ENCODE results near the gene CRISP1. TPM values are rescaled to one million over a fixed set of nuclear protein-coding genes. Genes with fewer than 3 reads are reported as not detected.

Gene CRISP1
- total and polyA plus RNA-seq, 2 of the 4 experiments (the other 2 are of a cell fraction), result not detected

DNA sequence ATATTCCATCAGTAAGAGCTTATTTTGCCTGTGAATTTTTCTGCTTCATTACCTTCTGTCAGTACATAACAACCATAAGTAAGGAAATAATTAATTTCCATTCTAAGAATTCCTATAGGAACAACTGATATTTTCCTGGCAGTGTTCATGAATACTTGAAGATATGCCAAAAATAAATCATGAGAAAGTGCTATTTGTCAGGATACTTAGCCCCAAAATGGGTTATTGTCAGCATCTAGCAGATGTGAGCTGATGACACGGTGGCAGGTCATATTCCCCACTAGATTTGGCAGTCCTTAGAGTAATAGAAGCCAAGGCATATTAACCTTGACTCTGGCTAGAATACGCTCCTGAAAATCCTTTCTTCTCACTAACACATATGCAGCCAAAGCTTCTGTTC is 43.2 kb upstream of the CRISP1 start:
- dilution Hi-C loops (cut with HindIII; ENCODE audit: low sequenced_read_pairs, unreplicated experiment), result no loop called here
- Histone ChIP-seq H2AK5ac (ENCODE audit: low read depth, low read length) (no peak overlapping the region), H3K23ac (ENCODE audit: low read depth, low read length) (no peak overlapping the region), H2BK20ac (ENCODE audit: low read depth, low read length) (no peak overlapping the region), H4K20me1 (ENCODE audit: insufficient read depth, low read length) (no peaks in the 10 kb centered on the region), H3K14ac (replicated peaks; ENCODE audit: low read depth, low read length) (no peak overlapping the region), H2BK120ac (ENCODE audit: low read depth, low read length) (no peak overlapping the region), H3K4me2 (ENCODE audit: low read depth, low read length) (no peak overlapping the region), H3K56ac (ENCODE audit: extremely low read depth, insufficient read depth, low read length) (no peak overlapping the region), H3K4ac (ENCODE audit: low read depth, low read length) (no peak overlapping the region), H4K8ac (ENCODE audit: low read depth in 2 of 2, low read length in 2 of 2) (no peak overlapping the region), H4K91ac (ENCODE audit: insufficient read depth, low read depth, low read length) (no peak overlapping the region), H3K9me3 (ENCODE audit: control insufficient read depth, insufficient read depth, low read length) (no peaks in the 10 kb centered on the region), H3K4me1 (ENCODE audit: control insufficient read depth, insufficient read depth, low read length) (no peaks in the 10 kb centered on the region), H3K4me3 (ENCODE audit: insufficient read depth, low read depth, low read length) (no peak overlapping the region), H3K27ac (ENCODE audit: insufficient read depth, low read length) (no peak overlapping the region), H4K5ac (ENCODE audit: low read depth, low read length) (no peak overlapping the region), H2BK15ac (ENCODE audit: low read depth, low read length) (no peak overlapping the region), H2AFZ (replicated peaks; ENCODE audit: low read length, poor library complexity) (no peak overlapping the region), H2BK5ac (ENCODE audit: low read depth, low read length, poor library complexity, severe bottlenecking) (no peak overlapping the region), H3K36me3 (ENCODE audit: control insufficient read depth, insufficient read depth, low read length) (no peaks in the 10 kb centered on the region), H3K9ac (ENCODE audit: low read depth, low read length) (no peak overlapping the region), H3K79me1 (ENCODE audit: low read depth in 1 of 2, low read length in 2 of 2) (no peaks in the 10 kb centered on the region), H2AK9ac (replicated peaks; ENCODE audit: low read depth, low read length, poor library complexity) (no peak overlapping the region), H3K9me1 (ENCODE audit: insufficient read depth, low read length) (no peaks in the 10 kb centered on the region), H3K18ac (ENCODE audit: low read depth, low read length) (no peak overlapping the region), H3K27me3 (ENCODE audit: control insufficient read depth, insufficient read depth, low read length) (no peaks in the 10 kb centered on the region)
- no TSS peak for BruUV-seq (replicated peaks)
- ATAC-seq (ENCODE audit: low read depth) (no peak), DNase-seq (no peak)
- ChIA-PET POLR2A (ENCODE audit: unreplicated experiment) (no interaction called here), CTCF (no interaction called here)
- no CpG with 5 or more reads among the region's 2 CpGs for WGBS, 2 experiments (ENCODE audit: extremely low coverage in 2 of 2, insufficient read length in 1 of 2)
- intact Hi-C loops (cut with micrococcal nuclease), result no loop called here
- in situ Hi-C loops (cut with MboI; ENCODE audit: low sequenced_read_pairs), result no loop called here
- TF ChIP-seq POLR2A (IDR thresholded peaks at IDR 0.05; ENCODE audit: low read depth, low read length), result no peak
- no peak for TF ChIP-seq MAFK (IDR thresholded peaks at IDR 0.05; ENCODE audit: low read depth, low read length)
- TF ChIP-seq FOS (IDR thresholded peaks at IDR 0.05; ENCODE audit: low read depth, low read length), result no peak
- TF ChIP-seq, protein P1, sequence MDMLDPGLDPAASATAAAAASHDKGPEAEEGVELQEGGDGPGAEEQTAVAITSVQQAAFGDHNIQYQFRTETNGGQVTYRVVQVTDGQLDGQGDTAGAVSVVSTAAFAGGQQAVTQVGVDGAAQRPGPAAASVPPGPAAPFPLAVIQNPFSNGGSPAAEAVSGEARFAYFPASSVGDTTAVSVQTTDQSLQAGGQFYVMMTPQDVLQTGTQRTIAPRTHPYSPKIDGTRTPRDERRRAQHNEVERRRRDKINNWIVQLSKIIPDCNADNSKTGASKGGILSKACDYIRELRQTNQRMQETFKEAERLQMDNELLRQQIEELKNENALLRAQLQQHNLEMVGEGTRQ (IDR thresholded peaks at IDR 0.05; ENCODE audit: low read depth, low read length), result no peak
- no peak for TF ChIP-seq RAD21 (IDR thresholded peaks at IDR 0.05; ENCODE audit: low read length)
- no peak for TF ChIP-seq CEBPB (IDR thresholded peaks at IDR 0.05; ENCODE audit: low read depth, low read length)
- TF ChIP-seq MAZ (IDR thresholded peaks at IDR 0.05; ENCODE audit: borderline replicate concordance, low read depth, low read length), result no peak
- TF ChIP-seq RCOR1 (IDR thresholded peaks at IDR 0.05; ENCODE audit: insufficient replicate concordance, low read length), result no peak
- no peak for TF ChIP-seq RFX5 (IDR thresholded peaks at IDR 0.05; ENCODE audit: low read depth, low read length)
- no peak for TF ChIP-seq NFE2L2 (IDR thresholded peaks at IDR 0.05; ENCODE audit: low read depth, low read length)
- no peak for TF ChIP-seq SMC3 (IDR thresholded peaks at IDR 0.05; ENCODE audit: low read depth, low read length)
- TF ChIP-seq, protein P2, sequence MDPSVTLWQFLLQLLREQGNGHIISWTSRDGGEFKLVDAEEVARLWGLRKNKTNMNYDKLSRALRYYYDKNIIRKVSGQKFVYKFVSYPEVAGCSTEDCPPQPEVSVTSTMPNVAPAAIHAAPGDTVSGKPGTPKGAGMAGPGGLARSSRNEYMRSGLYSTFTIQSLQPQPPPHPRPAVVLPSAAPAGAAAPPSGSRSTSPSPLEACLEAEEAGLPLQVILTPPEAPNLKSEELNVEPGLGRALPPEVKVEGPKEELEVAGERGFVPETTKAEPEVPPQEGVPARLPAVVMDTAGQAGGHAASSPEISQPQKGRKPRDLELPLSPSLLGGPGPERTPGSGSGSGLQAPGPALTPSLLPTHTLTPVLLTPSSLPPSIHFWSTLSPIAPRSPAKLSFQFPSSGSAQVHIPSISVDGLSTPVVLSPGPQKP (IDR thresholded peaks at IDR 0.05; ENCODE audit: borderline replicate concordance, low read depth, low read length), result no peak
- no peak for TF ChIP-seq MXI1 (IDR thresholded peaks at IDR 0.05; ENCODE audit: borderline replicate concordance, low read depth, low read length)

All from IMR-90 (cell line).